ENCODE data around the gene LRTM1. TPM values are rescaled to one million over a fixed set of nuclear protein-coding genes. Genes with fewer than 3 reads are reported as not detected.

The LRTM1 gene
- total and polyA plus RNA-seq, 12 donors, result not detected

- Histone ChIP-seq H3K4me3 (no peak overlapping the region), H3K27ac (peak overlapping the region in 1 of 10 donors; percentile 26), H3K27me3 (peaks cover 0 to 4% (median 0%) of the 10 kb centered on the region in 7 donors), H3K9me3 (no peaks in the 10 kb centered on the region), H3K4me1 (peaks cover 0 to 31% (median 0%) of the 10 kb centered on the region in 9 donors), H3K36me3 (no peaks in the 10 kb centered on the region)
- TF ChIP-seq CTCF (IDR thresholded peaks at IDR 0.05), result no peak
- DNase-seq (no peak), ATAC-seq (no peak)
- 72 to 75% methylated on average over 3 of the region's 3 CpGs for WGBS, 2 donors
- intact Hi-C loops (cut with DNase I), result no loop called here
Observed at GRCh38 chr3:54964081-54964480, 36.2 kb upstream of the LRTM1 start.

GRCh38 chr3:54963641-54964040, 35.8 kb upstream of the LRTM1 start:
- no peaks in the 10 kb centered on the region for H3K36me3 ChIP-seq
- no peak for TF ChIP-seq CTCF (IDR thresholded peaks at IDR 0.05)
- H3K27me3 ChIP-seq, result peaks cover 0 to 4% (median 0%) of the 10 kb centered on the region in 7 donors
- DNase-seq, result no peak
- H3K4me1 ChIP-seq, result peaks cover 0 to 31% (median 0%) of the 10 kb centered on the region in 9 donors
- intact Hi-C loops (cut with DNase I), result no loop called here
- no peak overlapping the region for H3K4me3 ChIP-seq
- 53 to 57% methylated on average over 4 of the region's 4 CpGs for WGBS, 2 donors
- no peaks in the 10 kb centered on the region for H3K9me3 ChIP-seq
- ATAC-seq, result peak in 1 of 8 donors; percentile 23
- peak overlapping the region in 1 of 10 donors; percentile 26 for H3K27ac ChIP-seq

DNA sequence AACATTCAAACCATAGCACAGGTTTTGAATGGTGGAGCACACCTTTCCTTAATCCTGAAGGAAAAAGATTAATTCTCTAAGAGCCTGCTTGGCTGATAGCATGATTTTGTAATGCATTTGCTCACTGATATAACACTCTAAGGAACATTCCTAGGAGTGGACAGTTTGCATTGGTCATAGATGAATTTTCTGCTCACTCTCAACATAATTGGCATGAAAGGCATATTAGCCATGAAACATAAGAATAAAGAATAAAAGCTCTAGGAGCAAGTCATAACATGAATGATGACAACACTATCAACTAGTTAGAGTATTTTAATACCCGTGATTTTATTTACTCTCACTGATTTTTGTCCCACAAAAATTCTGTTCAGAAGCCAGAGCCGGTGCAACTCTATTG, 34.3 kb upstream of the LRTM1 start:
- 85 to 89% methylated on average over 2 of the region's 2 CpGs for WGBS, 2 donors
- Histone ChIP-seq H3K4me1 (peaks cover 0 to 31% (median 0%) of the 10 kb centered on the region in 9 donors), H3K36me3 (no peaks in the 10 kb centered on the region), H3K9me3 (no peaks in the 10 kb centered on the region), H3K27me3 (peaks cover 0 to 3% (median 0%) of the 10 kb centered on the region in 7 donors), H3K4me3 (no peak overlapping the region), H3K27ac (no peak overlapping the region)
- TF ChIP-seq CTCF (IDR thresholded peaks at IDR 0.05), result no peak
- DNase-seq (no peak), ATAC-seq (no peak)
- intact Hi-C loops (cut with DNase I), result no loop called here

GRCh38 chr3:54960701-54961100, 32.8 kb upstream of the LRTM1 start:
- intact Hi-C loops (cut with DNase I), result no loop called here
- Histone ChIP-seq H3K4me1 (peaks cover 0 to 23% (median 0%) of the 10 kb centered on the region in 9 donors), H3K27me3 (no peaks in the 10 kb centered on the region), H3K9me3 (no peaks in the 10 kb centered on the region), H3K4me3 (no peak overlapping the region), H3K27ac (no peak overlapping the region), H3K36me3 (no peaks in the 10 kb centered on the region)
- WGBS, 2 donors, result 64 to 66% methylated on average over 4 of the region's 4 CpGs
- ATAC-seq (no peak), DNase-seq (no peak)
- TF ChIP-seq CTCF (IDR thresholded peaks at IDR 0.05), result no peak

All from heart right ventricle (tissue), 16 donors.